Transverse colon (tissue), 3 donors: Measurements from ENCODE around the gene GPC6.

Experiments used
- EP300 ChIP-seq: sonication (generic); formaldehyde crosslinking; IDR thresholded peaks from one replicate; pipeline ENCODE4 v1.6.1; 2017; ENCODE audit warnings: antibody characterized with exemption, low read depth
- TF ChIP-seq, protein P1 (sequence below), 5 experiments: fragments of 200-600 bp in 3 of 5; fragments of 450-650 bp in 2 of 5; sonication (generic) in 3 of 5; IDR thresholded peaks; 1 replicate in 2 of 5; 2 replicates in 3 of 5; pipeline ENCODE4 v1.5.1; 2016 to 2017; ENCODE audit warnings: antibody characterized with exemption in 5 of 5, inconsistent platforms in 3 of 5, mild to moderate bottlenecking in 2 of 5, moderate library complexity in 1 of 5

DNA sequence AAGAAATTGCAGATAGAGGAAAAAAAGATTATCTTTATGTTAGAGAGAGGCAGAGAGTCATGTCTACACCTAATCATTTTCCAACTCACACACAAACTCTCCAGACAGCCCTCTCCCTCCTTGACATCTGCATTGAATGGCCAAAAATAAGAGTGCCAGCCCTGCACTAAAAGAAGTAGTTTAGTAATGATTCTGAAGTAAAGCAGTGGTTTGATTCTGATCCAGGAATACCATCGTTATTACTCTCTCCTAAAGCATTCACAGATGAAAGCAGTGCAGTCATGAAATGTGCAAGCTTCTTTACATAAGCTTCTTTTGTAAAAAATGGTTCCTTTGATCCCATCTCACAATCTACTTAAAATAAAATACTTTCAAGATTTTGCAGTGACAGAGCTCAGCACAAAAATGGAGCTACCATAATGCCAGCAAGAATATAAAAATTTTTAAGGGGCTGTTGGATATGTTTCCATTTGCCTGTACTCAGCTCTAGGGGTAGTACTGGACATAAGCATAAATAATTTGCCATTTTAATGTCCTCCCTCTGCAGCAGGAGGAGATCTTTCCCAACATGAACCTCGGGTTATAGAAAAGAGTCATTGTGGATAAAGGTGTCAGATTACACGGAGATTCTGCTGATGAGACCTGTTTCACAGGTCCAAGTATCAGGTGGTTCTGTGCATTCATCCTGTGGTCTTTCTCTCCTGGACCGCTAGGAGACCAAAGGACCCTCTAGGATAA, 846.6 kb downstream of the GPC6 start:
- no peak for TF ChIP-seq EP300
- TF ChIP-seq, protein P1, sequence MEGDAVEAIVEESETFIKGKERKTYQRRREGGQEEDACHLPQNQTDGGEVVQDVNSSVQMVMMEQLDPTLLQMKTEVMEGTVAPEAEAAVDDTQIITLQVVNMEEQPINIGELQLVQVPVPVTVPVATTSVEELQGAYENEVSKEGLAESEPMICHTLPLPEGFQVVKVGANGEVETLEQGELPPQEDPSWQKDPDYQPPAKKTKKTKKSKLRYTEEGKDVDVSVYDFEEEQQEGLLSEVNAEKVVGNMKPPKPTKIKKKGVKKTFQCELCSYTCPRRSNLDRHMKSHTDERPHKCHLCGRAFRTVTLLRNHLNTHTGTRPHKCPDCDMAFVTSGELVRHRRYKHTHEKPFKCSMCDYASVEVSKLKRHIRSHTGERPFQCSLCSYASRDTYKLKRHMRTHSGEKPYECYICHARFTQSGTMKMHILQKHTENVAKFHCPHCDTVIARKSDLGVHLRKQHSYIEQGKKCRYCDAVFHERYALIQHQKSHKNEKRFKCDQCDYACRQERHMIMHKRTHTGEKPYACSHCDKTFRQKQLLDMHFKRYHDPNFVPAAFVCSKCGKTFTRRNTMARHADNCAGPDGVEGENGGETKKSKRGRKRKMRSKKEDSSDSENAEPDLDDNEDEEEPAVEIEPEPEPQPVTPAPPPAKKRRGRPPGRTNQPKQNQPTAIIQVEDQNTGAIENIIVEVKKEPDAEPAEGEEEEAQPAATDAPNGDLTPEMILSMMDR (IDR thresholded peaks at IDR 0.05): no peak
